Hematopoietic multipotent progenitor cell treated with erythropoietin and hydrocortisone succinate and interleukin-3 and kit ligand, for 4 days (in vitro differentiated cells): ENCODE data around the gene GSDME.

Source experiments
- DNase-seq: peaks from one replicate; pipeline ENCODE4 v3.0.0-alpha.2; 2015

GSDME gene

GRCh38 chr7:24701261-24702235 is 55.7 kb downstream of the GSDME start:
- DNase-seq: peak; percentile 27

GRCh38 chr7:24700521-24701260 is 56.6 kb downstream of the GSDME start:
- DNase-seq: peak; percentile 67

DNA sequence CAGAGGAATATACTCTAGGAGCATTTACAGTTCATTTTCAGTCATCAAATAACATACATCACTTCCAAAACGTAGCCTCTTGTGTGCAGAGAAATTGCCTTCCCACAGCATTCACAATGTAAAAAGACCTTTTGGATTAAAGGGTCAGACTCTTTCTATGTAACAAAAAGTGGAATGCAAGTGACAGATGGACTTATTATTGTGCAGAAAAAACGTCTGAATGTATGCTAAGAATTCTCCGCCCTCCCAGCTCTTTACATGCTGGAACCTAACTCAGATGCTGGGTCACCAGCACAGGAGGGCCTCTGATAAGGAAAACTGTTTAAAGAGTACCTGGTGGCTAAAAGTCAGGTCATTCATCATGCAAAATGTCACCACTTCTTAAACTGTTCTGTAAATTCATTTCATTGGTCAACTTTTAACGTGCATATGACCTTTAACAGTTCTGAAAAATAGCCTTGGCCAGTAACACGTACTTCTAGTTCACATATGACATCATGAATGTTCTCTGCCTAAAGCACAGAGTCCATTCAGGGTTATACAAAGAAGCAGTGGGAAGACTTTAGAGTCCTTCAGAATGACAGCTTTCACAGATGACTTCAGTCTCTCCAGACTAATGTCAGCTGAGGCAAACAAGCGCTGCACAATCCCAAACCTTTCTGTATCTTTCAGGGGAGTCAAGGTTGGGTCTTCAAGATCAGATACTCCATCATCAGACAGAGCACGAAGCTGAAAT is 58.6 kb downstream of the GSDME start:
- no peak for DNase-seq

- no peak for DNase-seq
Observed at GRCh38 chr7:24697416-24697815, 59.8 kb downstream of the GSDME start.

GRCh38 chr7:24692592-24692991 is 64.7 kb downstream of the GSDME start:
- no peak for DNase-seq

GRCh38 chr7:24690251-24690650 is 67.0 kb downstream of the GSDME start:
- no peak for DNase-seq

- no peak for DNase-seq
Observed at GRCh38 chr7:24685708-24686107, 71.6 kb downstream of the GSDME start.

DNA sequence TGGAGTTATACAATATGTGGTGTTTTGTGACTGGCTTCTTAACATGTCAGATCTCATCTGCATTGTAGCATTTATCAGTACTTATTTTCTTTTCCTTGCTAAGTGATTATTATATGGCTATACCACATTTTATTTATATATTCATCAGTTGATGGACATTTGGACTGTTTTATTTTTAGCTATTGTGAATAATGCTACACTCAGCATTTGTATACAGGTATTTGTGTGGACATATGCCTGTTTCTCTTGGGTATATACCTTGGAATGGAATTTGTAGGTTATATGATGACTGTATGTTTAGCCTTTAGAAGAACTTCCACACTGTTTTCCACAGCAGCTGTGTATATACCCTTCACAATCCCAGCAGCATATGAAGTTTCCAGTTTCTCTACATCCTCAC is 86.5 kb downstream of the GSDME start:
- DNase-seq: no peak

DNA sequence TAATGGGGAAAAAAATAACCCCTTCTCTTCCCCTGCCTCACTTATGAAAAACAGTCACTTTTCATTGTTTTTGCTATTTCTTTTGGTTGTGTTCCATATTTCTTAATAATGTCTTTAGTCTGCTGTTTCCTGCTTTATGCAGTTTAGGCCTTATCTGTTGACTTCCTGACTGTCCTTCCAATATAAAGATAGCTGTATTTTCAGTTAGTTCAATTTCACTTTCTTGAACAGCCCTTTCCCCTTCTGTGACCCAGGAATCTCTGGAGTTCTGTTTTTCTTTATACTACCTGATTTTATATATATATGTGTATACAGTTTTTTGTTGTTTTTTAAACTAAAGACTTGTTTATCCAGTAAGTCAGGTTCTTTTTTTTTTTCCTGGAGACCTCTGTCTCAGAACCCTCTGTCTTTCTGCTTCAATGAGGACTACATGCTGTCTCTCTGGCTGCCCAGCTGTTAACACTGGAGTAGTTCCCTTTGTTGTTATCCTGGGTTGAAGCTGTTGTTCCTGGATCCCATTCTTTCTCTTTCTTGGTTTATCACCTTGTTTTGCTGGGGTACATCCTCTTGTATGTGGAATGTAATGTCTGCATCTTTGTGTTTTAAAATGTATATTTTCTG is 87.2 kb downstream of the GSDME start:
- DNase-seq: peak; percentile 59

- DNase-seq: no peak
Observed at GRCh38 chr7:24668927-24669635, 88.2 kb downstream of the GSDME start.

GRCh38 chr7:24665564-24666294 is 91.5 kb downstream of the GSDME start:
- peak; percentile 84 for DNase-seq

GRCh38 chr7:24660546-24660945 is 96.7 kb downstream of the GSDME start:
- no peak for DNase-seq

DNA sequence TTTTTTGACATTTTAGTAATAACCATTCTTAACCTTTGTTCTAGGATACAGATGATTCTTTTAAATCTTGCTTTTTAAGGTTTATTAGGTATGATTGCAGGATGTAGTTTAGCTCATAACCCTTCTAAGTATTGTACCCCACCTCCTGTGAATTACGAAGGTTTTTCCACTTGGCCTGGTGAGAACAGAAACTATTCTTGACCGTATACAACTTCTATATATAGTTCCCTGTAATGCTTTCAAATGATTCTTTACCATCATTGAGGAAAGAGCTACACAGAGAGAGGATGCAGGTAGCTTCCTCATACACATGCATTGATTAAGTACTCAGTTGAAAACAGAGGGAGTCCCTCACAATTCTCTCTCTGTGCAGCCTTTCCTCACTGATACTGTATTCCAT is 97.8 kb downstream of the GSDME start:
- no peak for DNase-seq

GRCh38 chr7:24657980-24658379 is 99.3 kb downstream of the GSDME start:
- no peak for DNase-seq

- no peak for DNase-seq
Observed at GRCh38 chr7:24656608-24657007, 100.7 kb downstream of the GSDME start.

DNA sequence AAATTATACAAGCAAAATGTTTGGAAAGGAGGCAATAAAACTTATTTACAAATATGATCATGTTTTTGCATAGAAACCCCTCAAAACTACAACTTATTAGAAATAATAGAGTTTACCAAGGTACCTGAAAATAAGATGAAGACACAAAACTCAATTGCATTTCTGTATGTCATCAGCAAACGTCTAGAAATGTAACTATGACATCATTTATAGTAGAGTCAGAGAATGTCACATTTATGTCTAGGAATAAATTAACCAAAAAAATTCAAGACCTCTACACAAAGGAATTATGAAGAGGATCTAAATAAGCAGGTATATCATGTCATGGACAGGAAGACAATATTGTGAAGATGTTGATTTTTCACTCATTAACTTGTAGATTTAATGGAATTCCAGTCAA is 103.0 kb downstream of the GSDME start:
- DNase-seq: no peak

- peak; percentile 67 for DNase-seq
Observed at GRCh38 chr7:24653316-24654085, 103.8 kb downstream of the GSDME start.

GRCh38 chr7:24652251-24652939 is 104.9 kb downstream of the GSDME start:
- DNase-seq: no peak
